ENCODE data around the gene TIGD3.

DNA sequence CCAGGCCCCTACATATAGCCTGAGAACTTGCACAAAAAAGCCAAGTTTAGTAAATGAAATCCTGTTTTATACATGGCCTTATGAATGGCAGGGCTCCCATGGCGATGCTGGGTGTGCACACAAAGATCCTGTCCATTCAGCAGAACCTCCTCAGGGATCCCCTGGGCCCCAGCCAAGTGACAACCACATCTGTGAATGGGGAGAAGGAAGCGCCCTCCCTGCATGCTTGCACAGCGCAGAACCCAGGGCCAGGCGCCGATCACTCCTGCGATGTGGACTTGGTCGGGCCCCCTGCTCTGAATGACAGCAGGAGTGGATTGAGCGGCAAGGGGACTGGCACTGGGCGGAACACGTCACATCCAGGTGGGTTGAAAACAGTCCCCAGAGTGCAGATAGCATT, 44.3 kb upstream of the TIGD3 start:
- TF ChIP-seq ZFX (IDR thresholded peaks at IDR 0.05; ENCODE audit: borderline replicate concordance): no peak
- TF ChIP-seq, protein P1, sequence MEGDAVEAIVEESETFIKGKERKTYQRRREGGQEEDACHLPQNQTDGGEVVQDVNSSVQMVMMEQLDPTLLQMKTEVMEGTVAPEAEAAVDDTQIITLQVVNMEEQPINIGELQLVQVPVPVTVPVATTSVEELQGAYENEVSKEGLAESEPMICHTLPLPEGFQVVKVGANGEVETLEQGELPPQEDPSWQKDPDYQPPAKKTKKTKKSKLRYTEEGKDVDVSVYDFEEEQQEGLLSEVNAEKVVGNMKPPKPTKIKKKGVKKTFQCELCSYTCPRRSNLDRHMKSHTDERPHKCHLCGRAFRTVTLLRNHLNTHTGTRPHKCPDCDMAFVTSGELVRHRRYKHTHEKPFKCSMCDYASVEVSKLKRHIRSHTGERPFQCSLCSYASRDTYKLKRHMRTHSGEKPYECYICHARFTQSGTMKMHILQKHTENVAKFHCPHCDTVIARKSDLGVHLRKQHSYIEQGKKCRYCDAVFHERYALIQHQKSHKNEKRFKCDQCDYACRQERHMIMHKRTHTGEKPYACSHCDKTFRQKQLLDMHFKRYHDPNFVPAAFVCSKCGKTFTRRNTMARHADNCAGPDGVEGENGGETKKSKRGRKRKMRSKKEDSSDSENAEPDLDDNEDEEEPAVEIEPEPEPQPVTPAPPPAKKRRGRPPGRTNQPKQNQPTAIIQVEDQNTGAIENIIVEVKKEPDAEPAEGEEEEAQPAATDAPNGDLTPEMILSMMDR (IDR thresholded peaks at IDR 0.05): no peak

All from 22Rv1 (cell line).